ENCODE data around the gene POLR3H. TPM values are rescaled to one million over a fixed set of nuclear protein-coding genes. Genes with fewer than 3 reads are reported as not detected.

The POLR3H gene
- total and polyA plus RNA-seq, 10 of the 15 experiments (the other 5 are each of a cell fraction or from before 2014, with no cell fraction given): 3.5 to 62.7 (median 24.6) TPM

GRCh38 chr22:41505511-41506220, 38.6 kb downstream of the POLR3H start:
- Histone ChIP-seq H3K4me1 (ENCODE audit: control insufficient read depth, insufficient read depth, low read length) (no peaks in the 10 kb centered on the region), H3K4me3 (no peak overlapping the region), H2AFZ (ENCODE audit: control insufficient read depth, low read depth, low read length) (no peak overlapping the region), H3K27me3 (replicated peaks in 1 of 2; ENCODE audit: control insufficient read depth in 2 of 2, insufficient read depth in 2 of 2, low read length in 1 of 2) (no peaks in the 10 kb centered on the region), H3K4me2 (ENCODE audit: control insufficient read depth, insufficient read depth) (no peak overlapping the region), H3K36me3 (ENCODE audit: control insufficient read depth in 2 of 2, insufficient read depth in 2 of 2, low read length in 1 of 2) (peaks cover 21 to 33% of the 10 kb centered on the region in 2 experiments), H3K9me3 (replicated peaks; ENCODE audit: control insufficient read depth, insufficient read depth, low read length) (no peaks in the 10 kb centered on the region), H3K27ac (ENCODE audit: control insufficient read depth, insufficient read depth) (no peak overlapping the region), H3K9ac (ENCODE audit: control insufficient read depth, insufficient read depth, low read length) (no peak overlapping the region), H3K79me2 (ENCODE audit: control insufficient read depth, insufficient read depth, low read length) (0 out of 2 replicates have a peak, but pooled peaks cover 1% of the 10 kb centered on the region), H4K20me1 (ENCODE audit: control insufficient read depth, insufficient read depth) (no peaks in the 10 kb centered on the region)
- ATAC-seq (no peak), FAIRE-seq (no peak), DNase-seq (ENCODE audit: low read depth, low spot score) (no peak)
- ChIA-PET SMC1A (ENCODE audit: uncharacterized antibody, unreplicated experiment) (interaction anchor here (0.8 to 3.2 kb wide), 6 partner anchors 12 to 102 kb away, joined by 3 to 19 read pairs (median 5); partner anchors contain the start of genes ACO2 and PHF5A), RAD21 (ENCODE audit: unreplicated experiment) (no interaction called here), CTCF (interaction anchor here (0.6 to 2.0 kb wide), 11 partner anchors 9 to 230 kb away, joined by 3 to 9 read pairs (median 3); no protein-coding TSS in a partner anchor), POLR2A (interaction anchor here (0.5 to 1.4 kb wide), 3 partner anchors 38 to 436 kb away, joined by 3 to 5 read pairs (median 5); partner anchors contain the start of genes ACO2 and PHF5A)
- TF ChIP-seq RAD21 (IDR thresholded peaks at IDR 0.05; ENCODE audit: insufficient read depth, low read depth, low read length) (no peak), GATAD2B (conservative IDR thresholded peaks at IDR 0.05; ENCODE audit: low read depth) (no peak), USF1 (IDR thresholded peaks at IDR 0.05; ENCODE audit: borderline replicate concordance, extremely low read length, insufficient read depth, low read depth, low read length) (no peak), ESRRA (IDR thresholded peaks at IDR 0.05; ENCODE audit: low read length) (no peak), SKIL (IDR thresholded peaks at IDR 0.05; ENCODE audit: low read depth, poor library complexity, severe bottlenecking) (no peak), SIX5 (IDR thresholded peaks at IDR 0.05; ENCODE audit: low read depth, low read length, severe bottlenecking) (no peak), ATF7 (IDR thresholded peaks at IDR 0.05; ENCODE audit: low read depth) (no peak)
- in situ Hi-C loops (cut with MboI) (no loop called here), intact Hi-C loops (cut with micrococcal nuclease; ENCODE audit: unreplicated experiment) (no loop called here)
- no TSS peak for BruUV-seq (replicated peaks)
- 87% methylated on average over 10 of the region's 10 CpGs for WGBS (ENCODE audit: insufficient coverage, insufficient replicate concordance, low lambda C conversion rate, missing lambda C conversion rate)

Measured in GM12878 (cell line).